GM19193 (cell line): ENCODE measurements around the gene NACC2.

Source experiments
- POLR2A ChIP-seq: IDR thresholded peaks from 4 replicates; pipeline ENCODE4 v1.6.1; 2011; ENCODE audit not compliant: insufficient read depth, insufficient read length; ENCODE audit errors: extremely low read depth

NACC2 gene

GRCh38 chr9:136028760-136029470 is 66.2 kb downstream of the NACC2 start:
- no peak for TF ChIP-seq POLR2A

GRCh38 chr9:136026266-136026942 is 68.7 kb downstream of the NACC2 start:
- no peak for TF ChIP-seq POLR2A

GRCh38 chr9:136025481-136025880 is 69.6 kb downstream of the NACC2 start:
- no peak for TF ChIP-seq POLR2A

- no peak for TF ChIP-seq POLR2A
Measured at GRCh38 chr9:136024696-136025316, 70.3 kb downstream of the NACC2 start.

GRCh38 chr9:136024286-136024685 is 70.8 kb downstream of the NACC2 start:
- no peak for TF ChIP-seq POLR2A

GRCh38 chr9:136023410-136024225 is 71.5 kb downstream of the NACC2 start:
- no peak for TF ChIP-seq POLR2A

- TF ChIP-seq POLR2A = no peak
Measured at GRCh38 chr9:136022731-136023409, 72.2 kb downstream of the NACC2 start.

- no peak for TF ChIP-seq POLR2A
Measured at GRCh38 chr9:136021872-136022681, 73.0 kb downstream of the NACC2 start.

GRCh38 chr9:136021171-136021871 is 73.8 kb downstream of the NACC2 start:
- TF ChIP-seq POLR2A = no peak

- no peak for TF ChIP-seq POLR2A
Measured at GRCh38 chr9:136020671-136021070, 74.4 kb downstream of the NACC2 start.

GRCh38 chr9:136020206-136020605 is 74.9 kb downstream of the NACC2 start:
- no peak for TF ChIP-seq POLR2A

GRCh38 chr9:136019681-136020060 is 75.4 kb downstream of the NACC2 start:
- TF ChIP-seq POLR2A = no peak

GRCh38 chr9:136019041-136019680 is 75.9 kb downstream of the NACC2 start:
- TF ChIP-seq POLR2A = no peak

GRCh38 chr9:136018257-136019031 is 76.6 kb downstream of the NACC2 start:
- TF ChIP-seq POLR2A = no peak
